H9 (cell line): ENCODE results near the gene FBXO11. TPM values are rescaled to one million over a fixed set of nuclear protein-coding genes. Genes with fewer than 3 reads are reported as not detected.

ENCODE experiments used
- DNase-seq: peaks from one replicate; pipeline ENCODE4 v3.0.0-alpha.2; 2017
- H2AFZ ChIP-seq: one replicate; pipeline ENCODE4 v1.6.1; 2013; ENCODE audit warnings: mild to moderate bottlenecking, low read length, control low read depth, moderate library complexity
- H2AK5ac ChIP-seq: 2 replicates; pipeline ENCODE4 v1.6.1; 2013; ENCODE audit warnings: low read length, control low read depth, mixed read lengths; ENCODE audit not compliant: insufficient read length
- H2BK120ac ChIP-seq: one replicate; pipeline ENCODE4 v1.6.1; 2013; ENCODE audit warnings: low read depth, mild to moderate bottlenecking, low read length, control low read depth, inconsistent platforms; ENCODE audit not compliant: poor library complexity, severe bottlenecking
- H2BK12ac ChIP-seq: 2 replicates; pipeline ENCODE4 v1.6.1; 2013; ENCODE audit warnings: low read length, control low read depth, mixed read lengths, low read depth; ENCODE audit not compliant: insufficient read length
- H2BK15ac ChIP-seq: 2 replicates; pipeline ENCODE4 v1.6.1; 2013; ENCODE audit warnings: low read depth, low read length, control low read depth
- H2BK20ac ChIP-seq: one replicate; pipeline ENCODE4 v1.6.1; 2013; ENCODE audit warnings: low read depth, mild to moderate bottlenecking, low read length, control low read depth, inconsistent platforms; ENCODE audit not compliant: poor library complexity, severe bottlenecking
- H2BK5ac ChIP-seq: 2 replicates; pipeline ENCODE4 v1.6.1; 2013; ENCODE audit warnings: low read length, control low read depth, mixed read lengths; ENCODE audit not compliant: insufficient read length
- H3K14ac ChIP-seq: 2 replicates; pipeline ENCODE4 v1.6.1; 2013; ENCODE audit warnings: low read length, control low read depth; ENCODE audit not compliant: insufficient read depth
- H3K18ac ChIP-seq: 2 replicates; pipeline ENCODE4 v1.6.1; 2013; ENCODE audit warnings: low read depth, mild to moderate bottlenecking, mixed read lengths, low read length, control low read depth; ENCODE audit not compliant: insufficient read length
- H3K23ac ChIP-seq: 2 replicates; pipeline ENCODE4 v1.6.1; 2013; ENCODE audit warnings: low read length, control low read depth, mixed read lengths, low read depth; ENCODE audit not compliant: insufficient read length
- H3K23me2 ChIP-seq: 2 replicates; pipeline ENCODE4 v1.6.1; 2013; ENCODE audit warnings: low read depth, mild to moderate bottlenecking, mixed read lengths, low read length, control low read depth; ENCODE audit not compliant: insufficient read length, poor library complexity, severe bottlenecking
- H3K27ac ChIP-seq: 2 replicates; pipeline ENCODE4 v1.5.1; 2013; ENCODE audit warnings: low read length, control low read depth, mixed read lengths, low read depth; ENCODE audit not compliant: insufficient read length
- H3K27me3 ChIP-seq: 2 replicates; pipeline ENCODE4 v1.6.1; 2013; ENCODE audit warnings: low read length, control low read depth, inconsistent platforms; ENCODE audit not compliant: insufficient read depth
- H3K4ac ChIP-seq: 2 replicates; pipeline ENCODE4 v1.6.1; 2013; ENCODE audit warnings: low read depth, mild to moderate bottlenecking, control low read depth, inconsistent platforms, low read length, moderate library complexity
- H3K4me1 ChIP-seq: 2 replicates; pipeline ENCODE4 v1.6.1; 2013; ENCODE audit warnings: low read length, control low read depth, inconsistent platforms; ENCODE audit not compliant: insufficient read depth
- H3K4me2 ChIP-seq: 2 replicates; pipeline ENCODE4 v1.6.1; 2013; ENCODE audit warnings: low read length, control low read depth, mixed read lengths; ENCODE audit not compliant: insufficient read length, insufficient read depth
- H3K56ac ChIP-seq: 2 replicates; pipeline ENCODE4 v1.6.1; 2013; ENCODE audit warnings: low read depth, mild to moderate bottlenecking, mixed read lengths, low read length, control low read depth; ENCODE audit not compliant: insufficient read length
- H3K79me1 ChIP-seq: 2 replicates; pipeline ENCODE4 v1.6.1; 2013; ENCODE audit warnings: low read depth, mild to moderate bottlenecking, moderate library complexity, low read length, control low read depth, inconsistent platforms; ENCODE audit not compliant: insufficient read depth, poor library complexity, severe bottlenecking
- H3K79me2 ChIP-seq: 2 replicates; pipeline ENCODE4 v1.6.1; 2013; ENCODE audit warnings: low read length, control low read depth, inconsistent platforms; ENCODE audit not compliant: insufficient read depth
- H3K9ac ChIP-seq: 2 replicates; pipeline ENCODE4 v1.6.1; 2013; ENCODE audit warnings: low read length, control low read depth, mixed read lengths; ENCODE audit not compliant: insufficient read length; ENCODE audit errors: extremely low read depth
- H3K9me3 ChIP-seq: one replicate; pipeline ENCODE4 v1.6.1; 2013; ENCODE audit warnings: low read depth, low read length, inconsistent platforms; ENCODE audit not compliant: control insufficient read depth
- H3T11ph ChIP-seq: one replicate; pipeline ENCODE4 v1.6.1; 2013; ENCODE audit warnings: mild to moderate bottlenecking, low read length, control low read depth, inconsistent platforms
- H4K20me1 ChIP-seq: one replicate; pipeline ENCODE4 v1.6.1; 2013; ENCODE audit not compliant: control insufficient read depth, insufficient read length, insufficient read depth
- H4K5ac ChIP-seq: 2 replicates; pipeline ENCODE4 v1.6.1; 2013; ENCODE audit warnings: low read depth, mild to moderate bottlenecking, mixed read lengths, low read length, control low read depth; ENCODE audit not compliant: insufficient read length
- H4K8ac ChIP-seq: replicated peaks from 2 replicates; pipeline ENCODE4 v1.6.1; 2013; ENCODE audit warnings: low read length, control low read depth, mixed read lengths, low read depth; ENCODE audit not compliant: insufficient read length
- H4K91ac ChIP-seq: 2 replicates; pipeline ENCODE4 v1.6.1; 2013; ENCODE audit warnings: low read depth, mild to moderate bottlenecking, moderate library complexity, mixed read lengths, low read length, control low read depth; ENCODE audit not compliant: insufficient read length
- H3K27ac Mint-ChIP-seq, 3 experiments: 2 replicates in 2 of 3; 3 replicates in 1 of 3; pipeline ENCODE4 v1.8.0; 2020 to 2021; ENCODE audit warnings: mixed read lengths in 3 of 3, mild to moderate bottlenecking in 1 of 3, moderate library complexity in 1 of 3
- H3K27me3 Mint-ChIP-seq: 2 replicates; pipeline ENCODE4 v1.8.0; 2021; ENCODE audit warnings: low read depth, mild to moderate bottlenecking, moderate library complexity, mixed read lengths
- H3K36me3 Mint-ChIP-seq, 3 experiments: 2 replicates in 2 of 3; 3 replicates in 1 of 3; pipeline ENCODE4 v1.8.0; 2020 to 2021; ENCODE audit warnings: low read depth in 3 of 3, mixed read lengths in 3 of 3; ENCODE audit not compliant: insufficient read depth in 1 of 3
- H3K4me1 Mint-ChIP-seq, 2 experiments: 2 replicates each; pipeline ENCODE4 v1.8.0; 2020; ENCODE audit warnings: mixed read lengths in 2 of 2
- H3K4me3 Mint-ChIP-seq, 2 experiments: 2 replicates in 1 of 2; 3 replicates in 1 of 2; pipeline ENCODE4 v1.8.0; 2020 to 2021; ENCODE audit warnings: mild to moderate bottlenecking in 2 of 2, mixed read lengths in 2 of 2, moderate library complexity in 1 of 2
- H3K9me3 Mint-ChIP-seq, 2 experiments: 2 replicates in 1 of 2; 3 replicates in 1 of 2; pipeline ENCODE4 v1.8.0; 2020; ENCODE audit warnings: mild to moderate bottlenecking in 2 of 2, mixed read lengths in 2 of 2, moderate library complexity in 1 of 2
- WGBS: extraction: QIAGEN DNeasy Blood & Tissue Kit; methylation state at CpG from one replicate; pipeline ENCODE4 v1.1.7; 2013; ENCODE audit warnings: missing lambda C conversion rate, low lambda C conversion rate, mixed read lengths; ENCODE audit not compliant: insufficient read length; ENCODE audit errors: extremely low coverage; 5-methylcytosine and 5-hydroxymethylcytosine counted together
- total RNA-seq: library from RNA; stranded (reverse); gene quantifications from 2 replicates; pipeline ENCODE4 v1.2.1, GENCODE V29; 2021
- TF ChIP-seq, protein P1 (sequence below): fragments of 200-600 bp; sonication (generic); conservative IDR thresholded peaks from 3 replicates; pipeline ENCODE4 v1.8.0; 2021; ENCODE audit warnings: antibody characterized with exemption, mild to moderate bottlenecking

FBXO11 gene
- total RNA-seq, 1 experiment from 2014 or later: 68.8 TPM

DNA sequence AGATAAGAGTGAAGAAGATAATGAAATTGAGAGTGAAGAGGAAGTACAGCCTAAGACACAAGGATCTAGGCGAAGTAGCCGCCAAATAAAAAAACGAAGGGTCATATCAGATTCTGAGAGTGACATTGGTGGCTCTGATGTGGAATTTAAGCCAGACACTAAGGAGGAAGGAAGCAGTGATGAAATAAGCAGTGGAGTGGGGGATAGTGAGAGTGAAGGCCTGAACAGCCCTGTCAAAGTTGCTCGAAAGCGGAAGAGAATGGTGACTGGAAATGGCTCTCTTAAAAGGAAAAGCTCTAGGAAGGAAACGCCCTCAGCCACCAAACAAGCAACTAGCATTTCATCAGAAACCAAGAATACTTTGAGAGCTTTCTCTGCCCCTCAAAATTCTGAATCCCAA lies 107.7 kb downstream of the FBXO11 start:
- no peak overlapping the region for H3K18ac ChIP-seq
- no peaks in the 10 kb centered on the region for H3K27me3 ChIP-seq
- no peaks in the 10 kb centered on the region for H3K4me1 ChIP-seq
- no peak overlapping the region for H4K5ac ChIP-seq
- H3K27ac ChIP-seq: no peak overlapping the region
- no peaks in the 10 kb centered on the region for H3K23me2 ChIP-seq
- H3T11ph ChIP-seq: no peak overlapping the region
- no peaks in the 10 kb centered on the region for H3K27me3 Mint-ChIP-seq
- H2BK20ac ChIP-seq: no peak overlapping the region
- H3K9me3 ChIP-seq: no peaks in the 10 kb centered on the region
- H2BK12ac ChIP-seq: no peak overlapping the region
- no peak overlapping the region for H3K56ac ChIP-seq
- H3K79me1 ChIP-seq: peaks cover 16% of the 10 kb centered on the region
- H3K36me3 Mint-ChIP-seq: peaks cover 69 to 98% (median 89%) of the 10 kb centered on the region in 3 experiments
- H3K79me2 ChIP-seq: peaks cover 14% of the 10 kb centered on the region; the same call in 1 of the 2 replicates
- no peak overlapping the region for H3K4ac ChIP-seq
- no peak for DNase-seq
- TF ChIP-seq, protein P1, sequence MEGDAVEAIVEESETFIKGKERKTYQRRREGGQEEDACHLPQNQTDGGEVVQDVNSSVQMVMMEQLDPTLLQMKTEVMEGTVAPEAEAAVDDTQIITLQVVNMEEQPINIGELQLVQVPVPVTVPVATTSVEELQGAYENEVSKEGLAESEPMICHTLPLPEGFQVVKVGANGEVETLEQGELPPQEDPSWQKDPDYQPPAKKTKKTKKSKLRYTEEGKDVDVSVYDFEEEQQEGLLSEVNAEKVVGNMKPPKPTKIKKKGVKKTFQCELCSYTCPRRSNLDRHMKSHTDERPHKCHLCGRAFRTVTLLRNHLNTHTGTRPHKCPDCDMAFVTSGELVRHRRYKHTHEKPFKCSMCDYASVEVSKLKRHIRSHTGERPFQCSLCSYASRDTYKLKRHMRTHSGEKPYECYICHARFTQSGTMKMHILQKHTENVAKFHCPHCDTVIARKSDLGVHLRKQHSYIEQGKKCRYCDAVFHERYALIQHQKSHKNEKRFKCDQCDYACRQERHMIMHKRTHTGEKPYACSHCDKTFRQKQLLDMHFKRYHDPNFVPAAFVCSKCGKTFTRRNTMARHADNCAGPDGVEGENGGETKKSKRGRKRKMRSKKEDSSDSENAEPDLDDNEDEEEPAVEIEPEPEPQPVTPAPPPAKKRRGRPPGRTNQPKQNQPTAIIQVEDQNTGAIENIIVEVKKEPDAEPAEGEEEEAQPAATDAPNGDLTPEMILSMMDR: no peak
- no peak overlapping the region for H2BK5ac ChIP-seq
- no peak overlapping the region for H2AFZ ChIP-seq
- H3K14ac ChIP-seq: no peak overlapping the region
- no CpG with 5 or more reads among the region's 6 CpGs for WGBS
- no peaks in the 10 kb centered on the region for H4K20me1 ChIP-seq
- no peak overlapping the region for H4K91ac ChIP-seq
- no peaks in the 10 kb centered on the region; a peak in 1 of 4 replicates for H3K4me1 Mint-ChIP-seq
- no peak overlapping the region for H3K4me3 Mint-ChIP-seq
- no peak overlapping the region for H3K4me2 ChIP-seq
- no peaks in the 10 kb centered on the region; a peak in 1 of 5 replicates for H3K9me3 Mint-ChIP-seq
- no peak overlapping the region for H2BK15ac ChIP-seq
- H3K27ac Mint-ChIP-seq: peak overlapping the region in 1 of 3 experiments; percentile 59; a peak in 1 of 7 replicates
- no peak overlapping the region for H2BK120ac ChIP-seq
- H4K8ac ChIP-seq: no peak overlapping the region
- H3K23ac ChIP-seq: no peak overlapping the region
- H3K9ac ChIP-seq: no peak overlapping the region
- H2AK5ac ChIP-seq: no peak overlapping the region
